IPS-NIHi11 (cell line): ENCODE results near the gene VSTM2B.

Experiments
- DNase-seq: peaks from one replicate; pipeline ENCODE4 v3.0.0; 2012; ENCODE audit warnings: mixed read lengths, low spot score

Gene VSTM2B

GRCh38 chr19:29497241-29497640, 28.6 kb upstream of the VSTM2B start:
- DNase-seq, result no peak

GRCh38 chr19:29497686-29498436, 27.9 kb upstream of the VSTM2B start:
- DNase-seq, result no peak

GRCh38 chr19:29499261-29499920, 26.4 kb upstream of the VSTM2B start:
- DNase-seq, result no peak

- no peak for DNase-seq
Observed at GRCh38 chr19:29499921-29500590, 25.7 kb upstream of the VSTM2B start.

DNA sequence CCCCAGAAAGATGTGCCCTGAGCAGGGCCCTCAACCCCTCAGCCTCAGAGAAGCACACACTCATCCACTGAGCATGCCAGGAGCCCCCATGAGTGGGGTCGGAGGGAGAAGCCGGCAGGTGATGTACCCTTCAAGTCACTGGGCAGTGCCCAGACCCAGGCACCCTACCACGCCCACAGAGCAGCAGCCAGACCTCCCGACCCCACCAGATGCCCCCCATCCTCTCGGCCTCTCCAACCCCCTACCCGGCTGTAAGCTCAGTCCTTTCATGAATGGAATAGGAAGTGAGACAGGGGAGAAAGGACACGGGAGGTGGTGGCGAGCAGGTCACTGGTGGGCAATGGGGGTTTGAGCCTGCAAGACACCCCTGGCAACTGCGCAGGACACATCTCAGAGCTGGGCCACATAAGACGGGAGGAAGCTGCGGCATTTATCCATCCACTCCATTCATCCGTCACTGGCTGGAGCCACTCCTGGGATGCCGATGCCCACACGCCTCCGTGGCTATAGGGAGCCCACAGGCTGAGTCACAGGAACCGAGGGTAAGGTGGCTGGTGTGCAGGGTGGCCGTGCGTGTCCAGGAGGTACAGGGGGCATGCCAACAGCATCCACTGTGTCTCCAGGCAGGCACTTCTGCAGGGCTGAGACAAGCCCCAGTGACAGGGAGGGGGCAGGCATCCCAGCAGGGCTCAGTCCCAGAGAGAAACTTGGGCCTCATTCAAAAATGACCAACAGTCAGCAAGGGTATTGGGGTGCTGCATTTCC, 23.8 kb upstream of the VSTM2B start:
- no peak for DNase-seq

- no peak for DNase-seq
Observed at GRCh38 chr19:29502581-29502850, 23.3 kb upstream of the VSTM2B start.

- no peak for DNase-seq
Observed at GRCh38 chr19:29503140-29503758, 22.5 kb upstream of the VSTM2B start.

GRCh38 chr19:29503785-29504184, 22.0 kb upstream of the VSTM2B start:
- DNase-seq, result no peak

DNA sequence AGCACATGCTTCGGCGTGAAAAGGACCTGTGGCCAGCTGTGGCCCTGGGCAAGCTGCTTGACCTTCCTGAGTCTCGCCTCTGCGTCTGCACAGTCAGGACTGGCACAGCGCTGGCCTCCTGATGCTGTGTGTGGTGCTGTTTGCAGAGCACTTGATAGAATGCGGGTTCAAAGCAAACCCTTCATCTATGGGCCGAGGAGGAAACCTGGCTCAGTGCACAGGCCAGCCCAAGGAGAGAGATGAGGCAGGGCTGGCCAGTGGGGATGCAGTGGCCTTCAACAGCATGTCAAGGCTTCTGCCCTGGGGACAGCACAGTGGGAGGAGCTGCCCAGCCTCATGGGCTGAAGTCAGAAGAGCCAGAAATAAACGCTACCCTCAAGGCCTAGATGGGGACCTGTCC, 21.3 kb upstream of the VSTM2B start:
- no peak for DNase-seq

- DNase-seq, result no peak
Observed at GRCh38 chr19:29505097-29505824, 20.5 kb upstream of the VSTM2B start.

- DNase-seq, result no peak
Observed at GRCh38 chr19:29506619-29506911, 19.2 kb upstream of the VSTM2B start.

- DNase-seq, result no peak
Observed at GRCh38 chr19:29507081-29507860, 18.5 kb upstream of the VSTM2B start.

DNA sequence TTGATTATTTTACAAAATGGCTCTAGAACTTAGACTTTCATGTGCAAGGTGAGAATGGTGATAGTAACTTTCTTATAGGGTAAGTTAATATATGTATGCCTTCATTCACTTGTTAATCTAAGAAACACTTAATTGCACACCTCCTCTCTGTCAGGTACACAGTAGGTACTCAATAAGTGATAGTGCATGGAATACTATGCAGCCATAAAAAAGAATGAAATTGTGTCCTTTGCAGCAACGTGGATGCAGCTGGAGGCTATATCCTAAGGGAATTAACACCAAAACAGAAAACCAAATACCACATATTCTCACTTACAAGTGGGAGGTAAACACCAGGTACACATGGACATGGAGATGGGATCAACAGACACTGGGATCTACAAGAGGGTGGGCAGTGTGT, 17.6 kb upstream of the VSTM2B start:
- no peak for DNase-seq

GRCh38 chr19:29509456-29509855, 16.3 kb upstream of the VSTM2B start:
- DNase-seq, result no peak

GRCh38 chr19:29510701-29511265, 15.0 kb upstream of the VSTM2B start:
- peak; percentile 75 for DNase-seq

DNA sequence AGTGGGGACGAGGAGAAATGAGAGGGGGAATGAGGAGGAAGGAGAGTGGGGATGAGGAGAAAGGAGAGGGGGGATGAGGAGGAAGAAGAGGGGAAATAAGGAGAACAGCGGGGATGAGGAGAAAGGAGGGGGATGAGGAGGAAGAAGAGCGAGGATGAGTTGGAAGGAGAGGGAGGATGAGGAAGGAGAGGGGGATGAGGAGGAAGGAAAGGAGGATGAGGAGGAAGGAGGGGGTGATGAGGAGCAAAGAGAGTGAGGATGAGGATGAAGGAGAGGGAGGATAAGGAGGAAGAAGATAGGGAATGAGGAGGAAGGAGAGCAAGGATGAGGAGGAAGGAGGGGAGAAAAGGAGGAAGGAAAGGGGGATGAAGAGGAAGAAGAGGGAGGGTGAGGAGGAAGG, 14.0 kb upstream of the VSTM2B start:
- DNase-seq, result no peak

GRCh38 chr19:29512748-29513147, 13.0 kb upstream of the VSTM2B start:
- DNase-seq, result no peak

GRCh38 chr19:29514525-29515232, 11.1 kb upstream of the VSTM2B start:
- DNase-seq, result no peak

- DNase-seq, result no peak
Observed at GRCh38 chr19:29515233-29515619, 10.6 kb upstream of the VSTM2B start.
